ENCODE results near the gene LYAR. TPM values are rescaled to one million over a fixed set of nuclear protein-coding genes. Genes with fewer than 3 reads are reported as not detected.

LYAR gene
- total and polyA plus RNA-seq, 10 of the 15 experiments (the other 5 are each of a cell fraction or from before 2014, with no cell fraction given): 18.3 to 85.4 (median 40.1) TPM

DNA sequence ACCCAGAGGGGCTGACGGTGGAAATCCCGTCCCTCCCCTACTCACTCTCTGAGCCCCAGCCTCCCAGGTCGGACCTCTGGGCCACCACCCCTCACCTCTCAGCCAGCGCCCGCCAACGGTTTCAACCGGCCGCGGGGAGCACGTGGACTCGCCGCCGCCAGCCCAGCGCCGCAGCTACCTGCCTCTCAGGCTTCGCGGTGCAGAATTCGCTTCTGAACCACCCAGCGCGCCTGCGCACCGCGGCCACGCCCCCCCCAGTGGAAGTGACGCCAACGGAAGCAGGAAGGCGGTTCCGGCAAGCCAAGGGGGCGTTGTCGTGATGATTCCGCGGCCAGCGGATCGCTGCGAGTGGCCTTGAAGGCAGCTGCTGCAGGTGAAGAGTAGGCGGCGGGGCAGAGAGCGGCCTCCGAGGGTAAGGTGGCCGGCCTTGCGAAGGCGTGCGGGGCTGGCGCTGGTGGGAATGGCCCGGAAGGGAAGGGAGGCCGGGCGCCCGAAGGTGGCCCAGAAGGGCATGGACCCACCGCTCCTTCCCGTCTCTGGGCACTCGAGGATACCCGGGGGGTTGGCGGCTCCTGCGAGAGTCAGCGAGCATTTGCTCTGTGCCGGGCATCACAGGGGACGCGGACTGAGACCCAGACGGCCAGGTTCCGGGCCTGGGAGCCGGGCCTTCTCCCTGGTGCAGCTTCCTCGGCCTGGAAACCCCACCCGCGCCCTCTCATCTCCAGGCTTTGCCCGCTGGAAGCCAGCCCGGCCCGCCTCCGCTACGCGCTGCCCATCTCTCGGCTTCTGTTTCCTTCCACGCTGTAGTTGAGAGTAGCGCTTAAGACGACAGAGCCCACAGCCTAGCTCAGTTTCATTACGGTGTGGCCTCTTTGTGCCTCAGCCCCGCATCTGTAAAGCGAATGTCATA lies at the start of gene LYAR, which contains the start of gene ZBTB49 (continued):
- TF ChIP-seq BHLHE40 (IDR thresholded peaks at IDR 0.05; ENCODE audit: borderline replicate concordance in 1 of 2, low read depth in 2 of 2, low read length in 1 of 2): peak; percentile 18 to 64; a peak in 2 of 4 replicates
- TF ChIP-seq STAT3 (IDR thresholded peaks at IDR 0.05; ENCODE audit: low read depth, low read length): no peak
- TF ChIP-seq, protein P1, sequence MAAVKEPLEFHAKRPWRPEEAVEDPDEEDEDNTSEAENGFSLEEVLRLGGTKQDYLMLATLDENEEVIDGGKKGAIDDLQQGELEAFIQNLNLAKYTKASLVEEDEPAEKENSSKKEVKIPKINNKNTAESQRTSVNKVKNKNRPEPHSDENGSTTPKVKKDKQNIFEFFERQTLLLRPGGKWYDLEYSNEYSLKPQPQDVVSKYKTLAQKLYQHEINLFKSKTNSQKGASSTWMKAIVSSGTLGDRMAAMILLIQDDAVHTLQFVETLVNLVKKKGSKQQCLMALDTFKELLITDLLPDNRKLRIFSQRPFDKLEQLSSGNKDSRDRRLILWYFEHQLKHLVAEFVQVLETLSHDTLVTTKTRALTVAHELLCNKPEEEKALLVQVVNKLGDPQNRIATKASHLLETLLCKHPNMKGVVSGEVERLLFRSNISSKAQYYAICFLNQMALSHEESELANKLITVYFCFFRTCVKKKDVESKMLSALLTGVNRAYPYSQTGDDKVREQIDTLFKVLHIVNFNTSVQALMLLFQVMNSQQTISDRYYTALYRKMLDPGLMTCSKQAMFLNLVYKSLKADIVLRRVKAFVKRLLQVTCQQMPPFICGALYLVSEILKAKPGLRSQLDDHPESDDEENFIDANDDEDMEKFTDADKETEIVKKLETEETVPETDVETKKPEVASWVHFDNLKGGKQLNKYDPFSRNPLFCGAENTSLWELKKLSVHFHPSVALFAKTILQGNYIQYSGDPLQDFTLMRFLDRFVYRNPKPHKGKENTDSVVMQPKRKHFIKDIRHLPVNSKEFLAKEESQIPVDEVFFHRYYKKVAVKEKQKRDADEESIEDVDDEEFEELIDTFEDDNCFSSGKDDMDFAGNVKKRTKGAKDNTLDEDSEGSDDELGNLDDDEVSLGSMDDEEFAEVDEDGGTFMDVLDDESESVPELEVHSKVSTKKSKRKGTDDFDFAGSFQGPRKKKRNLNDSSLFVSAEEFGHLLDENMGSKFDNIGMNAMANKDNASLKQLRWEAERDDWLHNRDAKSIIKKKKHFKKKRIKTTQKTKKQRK (IDR thresholded peaks at IDR 0.05; ENCODE audit: low read depth, low read length): no peak
- no peak for TF ChIP-seq KDM1A (IDR thresholded peaks at IDR 0.05; ENCODE audit: borderline replicate concordance)
- TF ChIP-seq CBX5 (IDR thresholded peaks at IDR 0.05; ENCODE audit: low read depth): no peak
- TF ChIP-seq STAT1 (conservative IDR thresholded peaks at IDR 0.05): no peak
- TF ChIP-seq ZZZ3 (IDR thresholded peaks at IDR 0.05; ENCODE audit: control insufficient read depth, insufficient read length, low read depth): no peak
- no peak for TF ChIP-seq MTA3 (IDR thresholded peaks at IDR 0.05; ENCODE audit: borderline replicate concordance, low read length)
- TF ChIP-seq, protein P2, sequence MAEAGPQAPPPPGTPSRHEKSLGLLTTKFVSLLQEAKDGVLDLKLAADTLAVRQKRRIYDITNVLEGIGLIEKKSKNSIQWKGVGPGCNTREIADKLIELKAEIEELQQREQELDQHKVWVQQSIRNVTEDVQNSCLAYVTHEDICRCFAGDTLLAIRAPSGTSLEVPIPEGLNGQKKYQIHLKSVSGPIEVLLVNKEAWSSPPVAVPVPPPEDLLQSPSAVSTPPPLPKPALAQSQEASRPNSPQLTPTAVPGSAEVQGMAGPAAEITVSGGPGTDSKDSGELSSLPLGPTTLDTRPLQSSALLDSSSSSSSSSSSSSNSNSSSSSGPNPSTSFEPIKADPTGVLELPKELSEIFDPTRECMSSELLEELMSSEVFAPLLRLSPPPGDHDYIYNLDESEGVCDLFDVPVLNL (IDR thresholded peaks at IDR 0.05; ENCODE audit: low read depth, low read length): peak; percentile 87
- peak; percentile 96 for TF ChIP-seq SIN3A (IDR thresholded peaks at IDR 0.05; ENCODE audit: low read depth, low read length)
- no peak for TF ChIP-seq RCOR1 (conservative IDR thresholded peaks at IDR 0.05; ENCODE audit: low read depth, low read length)
- no peak; the same call in 1 of the 2 replicates for TF ChIP-seq RB1 (IDR thresholded peaks at IDR 0.05; ENCODE audit: borderline replicate concordance)
- peak; percentile 61 for TF ChIP-seq IKZF1 (conservative IDR thresholded peaks at IDR 0.05)
- peak; percentile 43 for TF ChIP-seq SP1 (IDR thresholded peaks at IDR 0.05; ENCODE audit: low read depth, low read length)
- no peak for TF ChIP-seq RELA (IDR thresholded peaks at IDR 0.05; ENCODE audit: borderline replicate concordance, partially characterized antibody)
- TF ChIP-seq SMC3 (IDR thresholded peaks at IDR 0.05; ENCODE audit: borderline replicate concordance, low read length): no peak
- no peak for TF ChIP-seq SRF (IDR thresholded peaks at IDR 0.05; ENCODE audit: low read depth in 2 of 2, low read length in 2 of 2)
- no peak for TF ChIP-seq NR2C1 (IDR thresholded peaks at IDR 0.05)
- no peak for TF ChIP-seq ZBED1 (IDR thresholded peaks at IDR 0.05; ENCODE audit: borderline replicate concordance)
- TF ChIP-seq ZSCAN29 (IDR thresholded peaks at IDR 0.05): no peak
- TF ChIP-seq EED (IDR thresholded peaks at IDR 0.05; ENCODE audit: low read depth): no peak
- TF ChIP-seq YY1 (IDR thresholded peaks at IDR 0.05; ENCODE audit: low read depth, low read length): 0 out of 2 replicates have a peak, but pooled peaks have one; percentile 33
- TF ChIP-seq, protein P3, sequence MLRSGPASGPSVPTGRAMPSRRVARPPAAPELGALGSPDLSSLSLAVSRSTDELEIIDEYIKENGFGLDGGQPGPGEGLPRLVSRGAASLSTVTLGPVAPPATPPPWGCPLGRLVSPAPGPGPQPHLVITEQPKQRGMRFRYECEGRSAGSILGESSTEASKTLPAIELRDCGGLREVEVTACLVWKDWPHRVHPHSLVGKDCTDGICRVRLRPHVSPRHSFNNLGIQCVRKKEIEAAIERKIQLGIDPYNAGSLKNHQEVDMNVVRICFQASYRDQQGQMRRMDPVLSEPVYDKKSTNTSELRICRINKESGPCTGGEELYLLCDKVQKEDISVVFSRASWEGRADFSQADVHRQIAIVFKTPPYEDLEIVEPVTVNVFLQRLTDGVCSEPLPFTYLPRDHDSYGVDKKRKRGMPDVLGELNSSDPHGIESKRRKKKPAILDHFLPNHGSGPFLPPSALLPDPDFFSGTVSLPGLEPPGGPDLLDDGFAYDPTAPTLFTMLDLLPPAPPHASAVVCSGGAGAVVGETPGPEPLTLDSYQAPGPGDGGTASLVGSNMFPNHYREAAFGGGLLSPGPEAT (IDR thresholded peaks at IDR 0.05; ENCODE audit: low read depth): 0 out of 2 replicates have a peak, but pooled peaks have one; percentile 30
- peak; percentile 50; the same call in 1 of the 2 replicates for TF ChIP-seq POLR2AphosphoS2 (IDR thresholded peaks at IDR 0.05; ENCODE audit: low read depth, low read length)
